Measurements from ENCODE around the gene SLC10A6. TPM values are rescaled to one million over a fixed set of nuclear protein-coding genes. Genes with fewer than 3 reads are reported as not detected.
A peak's percentile ranks its signal among the peaks of the same experiment; 100 is the strongest.

SLC10A6 gene
- total and polyA plus RNA-seq, 9 donors, result 0.05 to 0.72 (median 0.27) TPM; not detected in 4

- WGBS, 3 donors, result 89 to 97% (median 92%) methylated on average over 3 of the region's 3 CpGs
- DNase-seq, result no peak
- no peak for TF ChIP-seq EP300 (IDR thresholded peaks at IDR 0.05)
- TF ChIP-seq, protein P1, sequence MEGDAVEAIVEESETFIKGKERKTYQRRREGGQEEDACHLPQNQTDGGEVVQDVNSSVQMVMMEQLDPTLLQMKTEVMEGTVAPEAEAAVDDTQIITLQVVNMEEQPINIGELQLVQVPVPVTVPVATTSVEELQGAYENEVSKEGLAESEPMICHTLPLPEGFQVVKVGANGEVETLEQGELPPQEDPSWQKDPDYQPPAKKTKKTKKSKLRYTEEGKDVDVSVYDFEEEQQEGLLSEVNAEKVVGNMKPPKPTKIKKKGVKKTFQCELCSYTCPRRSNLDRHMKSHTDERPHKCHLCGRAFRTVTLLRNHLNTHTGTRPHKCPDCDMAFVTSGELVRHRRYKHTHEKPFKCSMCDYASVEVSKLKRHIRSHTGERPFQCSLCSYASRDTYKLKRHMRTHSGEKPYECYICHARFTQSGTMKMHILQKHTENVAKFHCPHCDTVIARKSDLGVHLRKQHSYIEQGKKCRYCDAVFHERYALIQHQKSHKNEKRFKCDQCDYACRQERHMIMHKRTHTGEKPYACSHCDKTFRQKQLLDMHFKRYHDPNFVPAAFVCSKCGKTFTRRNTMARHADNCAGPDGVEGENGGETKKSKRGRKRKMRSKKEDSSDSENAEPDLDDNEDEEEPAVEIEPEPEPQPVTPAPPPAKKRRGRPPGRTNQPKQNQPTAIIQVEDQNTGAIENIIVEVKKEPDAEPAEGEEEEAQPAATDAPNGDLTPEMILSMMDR (IDR thresholded peaks at IDR 0.05), result no peak
- TF ChIP-seq POLR2A (IDR thresholded peaks at IDR 0.05), result no peak
- intact Hi-C loops (cut with DNase I), result no loop called here
- H3K4me3 ChIP-seq, result no peak overlapping the region
- H3K36me3 ChIP-seq, result no peaks in the 10 kb centered on the region
- peaks cover 3% of the 10 kb centered on the region for H3K4me1 ChIP-seq (ENCODE audit: insufficient read depth)
- H3K27me3 ChIP-seq, result no peaks in the 10 kb centered on the region
- H3K9me3 ChIP-seq, result no peaks in the 10 kb centered on the region
- H3K27ac ChIP-seq, result no peak overlapping the region
Measured at GRCh38 chr4:86835677-86836076, 13.5 kb downstream of the SLC10A6 start.

DNA sequence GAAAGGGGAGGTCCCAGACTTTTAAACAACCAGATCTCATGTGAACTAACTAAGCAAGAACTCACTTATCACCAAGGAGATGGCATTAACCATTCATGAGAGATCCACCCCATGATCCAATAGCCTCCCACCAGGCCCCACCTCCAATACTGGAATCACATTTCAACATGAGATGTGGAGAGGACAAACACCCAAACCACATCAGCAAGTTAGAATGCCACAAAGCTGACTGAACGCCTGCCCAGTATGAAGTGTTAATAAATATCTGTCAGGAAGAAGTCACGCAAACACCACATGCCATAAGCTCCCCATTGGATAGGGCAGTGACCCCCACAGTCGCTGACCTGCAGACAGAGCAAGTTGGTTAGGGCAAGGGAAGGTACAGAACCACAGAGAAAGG, 14.3 kb downstream of the SLC10A6 start:
- Histone ChIP-seq H3K9me3 (no peaks in the 10 kb centered on the region), H3K4me1 (ENCODE audit: insufficient read depth) (peaks cover 3% of the 10 kb centered on the region), H3K36me3 (no peaks in the 10 kb centered on the region), H3K4me3 (no peak overlapping the region), H3K27ac (no peak overlapping the region), H3K27me3 (no peaks in the 10 kb centered on the region)
- WGBS, 3 donors, result 91 to 95% (median 91%) methylated on average over 3 of the region's 3 CpGs
- TF ChIP-seq EP300 (IDR thresholded peaks at IDR 0.05), result no peak
- TF ChIP-seq, protein P1 (IDR thresholded peaks at IDR 0.05), result no peak
- intact Hi-C loops (cut with DNase I), result no loop called here
- DNase-seq, result no peak

DNA sequence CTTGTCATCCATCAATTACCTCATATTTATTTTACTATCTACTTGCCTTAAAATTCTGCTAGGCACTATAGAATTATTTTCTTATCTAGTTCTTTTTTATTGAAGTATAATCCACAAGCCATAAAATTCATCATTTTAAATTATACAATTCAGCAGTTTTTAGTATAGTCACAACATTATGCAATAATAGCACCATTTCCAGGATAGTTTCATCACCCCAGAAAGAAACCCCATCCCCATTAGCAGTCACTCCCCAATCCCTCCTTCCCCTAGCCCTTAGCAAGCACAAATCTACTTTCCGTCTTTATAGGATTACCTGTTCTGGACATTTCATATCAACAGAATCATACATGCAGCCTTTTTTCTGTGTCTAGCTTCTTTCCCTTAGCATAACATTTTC, 15.6 kb downstream of the SLC10A6 start:
- Histone ChIP-seq H3K27me3 (no peaks in the 10 kb centered on the region), H3K9me3 (no peaks in the 10 kb centered on the region), H3K4me3 (no peak overlapping the region), H3K36me3 (no peaks in the 10 kb centered on the region), H3K4me1 (ENCODE audit: insufficient read depth) (peaks cover 3% of the 10 kb centered on the region), H3K27ac (no peak overlapping the region)
- TF ChIP-seq EP300 (IDR thresholded peaks at IDR 0.05) (no peak), POLR2A (IDR thresholded peaks at IDR 0.05) (no peak)
- TF ChIP-seq, protein P1 (IDR thresholded peaks at IDR 0.05), result no peak
- no peak for DNase-seq
- intact Hi-C loops (cut with DNase I), result no loop called here
- WGBS, 3 donors, result 91 to 98% (median 97%) methylated on average over 1 of the region's 1 CpG

DNA sequence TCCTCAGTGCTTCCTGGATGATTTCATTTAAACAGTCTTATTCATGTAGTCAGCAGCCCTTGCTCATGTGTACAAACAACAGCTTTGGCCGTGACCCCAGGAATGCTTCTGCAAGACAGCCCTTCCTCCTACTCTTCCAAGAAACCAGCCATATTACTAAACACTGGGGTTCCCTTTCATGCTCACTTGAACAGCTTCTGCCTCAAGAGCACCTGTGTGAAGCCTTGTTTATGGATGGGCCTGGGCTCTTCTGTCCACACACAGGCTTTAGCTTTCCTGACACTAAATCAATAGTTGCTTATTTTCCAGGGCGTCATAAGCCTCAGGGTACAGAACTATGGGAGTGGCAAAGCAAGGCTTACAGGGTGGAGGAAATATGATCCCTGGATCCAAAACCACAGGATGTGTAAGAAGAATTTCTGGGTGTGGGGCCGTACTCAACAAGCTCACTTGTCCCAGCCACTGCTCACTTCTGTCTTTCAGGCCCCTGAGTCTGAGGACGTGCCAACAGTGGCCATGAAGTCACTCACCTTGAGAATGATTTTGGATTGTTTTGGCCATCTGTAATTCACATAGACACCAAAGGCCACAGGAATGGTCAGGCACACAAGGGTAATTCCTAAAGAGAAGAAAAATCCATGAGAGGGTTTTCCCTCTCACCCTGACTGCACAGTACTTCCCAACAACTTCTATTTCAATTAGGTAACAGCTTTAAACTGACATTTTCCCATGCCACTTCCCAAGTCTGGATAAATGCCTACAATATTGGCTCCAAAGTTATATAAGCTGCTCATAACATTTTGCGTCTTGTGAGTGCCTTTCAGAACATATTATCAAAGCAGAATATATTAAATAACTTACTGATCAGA, 17.7 kb downstream of the SLC10A6 start:
- 50 to 56% (median 52%) methylated on average over 5 of the region's 5 CpGs for WGBS, 3 donors
- peak overlapping the region in 1 of 2 donors; percentile 18 for H3K27ac ChIP-seq

More for the DNA sequence above, 17.7 kb downstream of the SLC10A6 start:
- DNase-seq, result peak; percentile 36 to 68 (median 64)
- Histone ChIP-seq H3K4me3 (no peak overlapping the region), H3K36me3 (no peaks in the 10 kb centered on the region), H3K4me1 (ENCODE audit: insufficient read depth) (peaks cover 3% of the 10 kb centered on the region), H3K9me3 (no peaks in the 10 kb centered on the region), H3K27me3 (no peaks in the 10 kb centered on the region)
- intact Hi-C loops (cut with DNase I), result no loop called here
- TF ChIP-seq, protein P1 (IDR thresholded peaks at IDR 0.05), result no peak
- no peak for TF ChIP-seq EP300 (IDR thresholded peaks at IDR 0.05)

Measured in ovary (tissue), 9 donors.